Esophagus muscularis mucosa (tissue), 3 donors: ENCODE results near the gene DDX55.

ENCODE experiments used
- POLR2A ChIP-seq: fragments of 450-650 bp; IDR thresholded peaks from one replicate; pipeline ENCODE4 v1.6.1; 2017; ENCODE audit warnings: antibody characterized with exemption, moderate library complexity, mild to moderate bottlenecking, low read depth
- POLR2AphosphoS5 ChIP-seq, 2 donors: sonication (generic); formaldehyde crosslinking; IDR thresholded peaks; one replicate each; pipeline ENCODE4 v1.6.1; 2017; ENCODE audit warnings: antibody characterized with exemption in 2 of 2
- TF ChIP-seq, protein P1 (sequence below), 3 experiments: fragments of 200-600 bp in 2 of 3; fragments of 450-650 bp in 1 of 3; sonication (generic) in 2 of 3; IDR thresholded peaks; one replicate each; pipeline ENCODE4 v1.5.1; 2017 to 2019; ENCODE audit warnings: antibody characterized with exemption in 3 of 3, mild to moderate bottlenecking in 2 of 3, moderate library complexity in 1 of 3

DNA sequence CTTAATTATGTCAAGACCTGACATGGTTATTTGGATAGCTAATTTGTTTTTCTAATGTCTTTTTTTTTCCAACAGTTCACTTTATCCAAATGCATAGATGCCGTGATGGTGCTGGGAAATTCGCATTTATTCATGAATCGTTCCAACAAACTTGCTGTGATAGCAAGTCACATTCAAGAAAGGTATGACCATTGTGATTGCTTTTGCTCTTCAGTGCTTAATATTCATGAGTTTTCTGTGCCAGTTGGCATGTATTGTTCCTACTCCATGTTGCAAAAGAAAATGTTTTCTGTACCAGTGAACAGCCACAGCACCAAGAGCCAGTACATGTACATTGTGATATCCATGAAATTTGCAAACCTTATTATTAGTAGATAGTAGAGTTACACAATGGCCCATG is 43.5 kb downstream of the DDX55 start:
- TF ChIP-seq, protein P1, sequence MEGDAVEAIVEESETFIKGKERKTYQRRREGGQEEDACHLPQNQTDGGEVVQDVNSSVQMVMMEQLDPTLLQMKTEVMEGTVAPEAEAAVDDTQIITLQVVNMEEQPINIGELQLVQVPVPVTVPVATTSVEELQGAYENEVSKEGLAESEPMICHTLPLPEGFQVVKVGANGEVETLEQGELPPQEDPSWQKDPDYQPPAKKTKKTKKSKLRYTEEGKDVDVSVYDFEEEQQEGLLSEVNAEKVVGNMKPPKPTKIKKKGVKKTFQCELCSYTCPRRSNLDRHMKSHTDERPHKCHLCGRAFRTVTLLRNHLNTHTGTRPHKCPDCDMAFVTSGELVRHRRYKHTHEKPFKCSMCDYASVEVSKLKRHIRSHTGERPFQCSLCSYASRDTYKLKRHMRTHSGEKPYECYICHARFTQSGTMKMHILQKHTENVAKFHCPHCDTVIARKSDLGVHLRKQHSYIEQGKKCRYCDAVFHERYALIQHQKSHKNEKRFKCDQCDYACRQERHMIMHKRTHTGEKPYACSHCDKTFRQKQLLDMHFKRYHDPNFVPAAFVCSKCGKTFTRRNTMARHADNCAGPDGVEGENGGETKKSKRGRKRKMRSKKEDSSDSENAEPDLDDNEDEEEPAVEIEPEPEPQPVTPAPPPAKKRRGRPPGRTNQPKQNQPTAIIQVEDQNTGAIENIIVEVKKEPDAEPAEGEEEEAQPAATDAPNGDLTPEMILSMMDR (IDR thresholded peaks at IDR 0.05): no peak
- no peak for TF ChIP-seq POLR2AphosphoS5 (IDR thresholded peaks at IDR 0.05)
- no peak for TF ChIP-seq POLR2A
